Brain microvascular endothelial cell (primary cell): ENCODE results near the gene MAU2.

Experiments used
- DNase-seq: peaks from one replicate; pipeline ENCODE4 v3.0.0-alpha.2; 2020
- H3K27ac ChIP-seq: fragments of 250-450 bp; sonication (Bioruptor Pico); 2 replicates; pipeline ENCODE4 v1.5.1; 2020; ENCODE audit warnings: mild to moderate bottlenecking, moderate library complexity
- H3K27me3 ChIP-seq: fragments of 250-450 bp; sonication (Bioruptor Pico); replicated peaks from 2 replicates; pipeline ENCODE4 v1.5.1; 2020; ENCODE audit warnings: mild to moderate bottlenecking
- H3K36me3 ChIP-seq: fragments of 250-450 bp; sonication (Bioruptor Pico); replicated peaks from 2 replicates; pipeline ENCODE4 v1.5.1; 2020; ENCODE audit warnings: mild to moderate bottlenecking
- H3K4me3 ChIP-seq: 2 replicates; pipeline ENCODE4 v1.5.1; 2011; ENCODE audit warnings: low read depth, mild to moderate bottlenecking, control low read depth, low read length, moderate library complexity
- in situ Hi-C: cut with HindIII; loops from 2 replicates; pipeline ENCODE4 v1.10.0; 2017; ENCODE audit warnings: low sequenced_read_pairs, low pct_ligation_motif_present
- TF ChIP-seq, protein P1 (sequence below): IDR thresholded peaks from 2 replicates; pipeline ENCODE4 v1.5.1; 2011; ENCODE audit warnings: low read depth, mild to moderate bottlenecking, moderate library complexity, low read length, control low read depth, inconsistent platforms; ENCODE audit errors: missing control alignments

MAU2 gene

GRCh38 chr19:19356901-19357566, 36.4 kb downstream of the MAU2 start:
- H3K27me3 ChIP-seq, result no peaks in the 10 kb centered on the region
- TF ChIP-seq, protein P1, sequence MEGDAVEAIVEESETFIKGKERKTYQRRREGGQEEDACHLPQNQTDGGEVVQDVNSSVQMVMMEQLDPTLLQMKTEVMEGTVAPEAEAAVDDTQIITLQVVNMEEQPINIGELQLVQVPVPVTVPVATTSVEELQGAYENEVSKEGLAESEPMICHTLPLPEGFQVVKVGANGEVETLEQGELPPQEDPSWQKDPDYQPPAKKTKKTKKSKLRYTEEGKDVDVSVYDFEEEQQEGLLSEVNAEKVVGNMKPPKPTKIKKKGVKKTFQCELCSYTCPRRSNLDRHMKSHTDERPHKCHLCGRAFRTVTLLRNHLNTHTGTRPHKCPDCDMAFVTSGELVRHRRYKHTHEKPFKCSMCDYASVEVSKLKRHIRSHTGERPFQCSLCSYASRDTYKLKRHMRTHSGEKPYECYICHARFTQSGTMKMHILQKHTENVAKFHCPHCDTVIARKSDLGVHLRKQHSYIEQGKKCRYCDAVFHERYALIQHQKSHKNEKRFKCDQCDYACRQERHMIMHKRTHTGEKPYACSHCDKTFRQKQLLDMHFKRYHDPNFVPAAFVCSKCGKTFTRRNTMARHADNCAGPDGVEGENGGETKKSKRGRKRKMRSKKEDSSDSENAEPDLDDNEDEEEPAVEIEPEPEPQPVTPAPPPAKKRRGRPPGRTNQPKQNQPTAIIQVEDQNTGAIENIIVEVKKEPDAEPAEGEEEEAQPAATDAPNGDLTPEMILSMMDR, result no peak
- H3K36me3 ChIP-seq, result peaks cover 36% of the 10 kb centered on the region
- DNase-seq, result no peak
- in situ Hi-C loops, result no loop called here
- no peak overlapping the region for H3K27ac ChIP-seq
- H3K4me3 ChIP-seq, result no peak overlapping the region

- in situ Hi-C loops, result no loop called here
- TF ChIP-seq, protein P1, result peak; percentile 88
Measured at GRCh38 chr19:19361075-19361594, 40.5 kb downstream of the MAU2 start.

DNA sequence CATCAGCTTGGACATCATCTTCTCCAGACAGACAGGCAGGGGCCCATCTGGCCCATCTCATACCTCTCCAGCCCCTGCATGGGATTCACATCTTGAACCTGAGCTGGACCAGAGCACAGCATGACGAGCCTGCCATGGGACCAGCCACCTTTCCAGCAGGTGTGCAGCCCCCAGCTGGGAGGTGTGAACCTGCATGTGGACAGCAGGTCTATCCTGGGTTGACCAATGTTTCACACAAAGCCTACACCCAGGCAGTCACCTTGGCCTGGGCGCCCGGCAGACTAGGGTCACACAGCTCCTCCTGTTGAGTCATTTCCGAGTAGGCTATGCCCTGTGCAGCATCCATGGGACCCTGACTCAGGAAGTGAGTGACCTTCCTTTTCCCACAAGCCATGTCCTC, 41.4 kb downstream of the MAU2 start:
- in situ Hi-C loops, result no loop called here
- Histone ChIP-seq H3K27me3 (no peaks in the 10 kb centered on the region), H3K4me3 (no peak overlapping the region), H3K27ac (no peak overlapping the region), H3K36me3 (no peaks in the 10 kb centered on the region)
- no peak for DNase-seq
- TF ChIP-seq, protein P1, result no peak

More at GRCh38 chr19:19361075-19361594, 40.5 kb downstream of the MAU2 start:
- Histone ChIP-seq H3K36me3 (peaks cover 4% of the 10 kb centered on the region), H3K4me3 (no peak overlapping the region), H3K27ac (no peak overlapping the region), H3K27me3 (no peaks in the 10 kb centered on the region)
- DNase-seq, result peak; percentile 89

- no peak overlapping the region for H3K4me3 ChIP-seq
- in situ Hi-C loops, result no loop called here
- TF ChIP-seq, protein P1, result peak; percentile 98
- H3K36me3 ChIP-seq, result no peaks in the 10 kb centered on the region
- DNase-seq, result peak; percentile 63
- no peaks in the 10 kb centered on the region for H3K27me3 ChIP-seq
- no peak overlapping the region for H3K27ac ChIP-seq
Measured at GRCh38 chr19:19366434-19367396, 46.1 kb downstream of the MAU2 start.

- in situ Hi-C loops, result no loop called here
- Histone ChIP-seq H3K27me3 (no peaks in the 10 kb centered on the region), H3K36me3 (no peaks in the 10 kb centered on the region), H3K4me3 (no peak overlapping the region), H3K27ac (no peak overlapping the region)
- no peak for DNase-seq
- TF ChIP-seq, protein P1, result no peak
Measured at GRCh38 chr19:19368087-19368486, 47.5 kb downstream of the MAU2 start.
